Stimulated activated CD4-positive, alpha-beta T cell treated with anti-CD3 and anti-CD28 coated beads, TNF-alpha, amount 100 ng/mL, for 1 hour (primary cell): ENCODE data around the gene EZH2.

Experiments used
- DNase-seq, 3 donors: peaks; one replicate each; pipeline ENCODE4 v3.0.0-alpha.2; 2020; ENCODE audit warnings: low read depth in 3 of 3, low spot score in 1 of 3

EZH2 gene

GRCh38 chr7:148856891-148857290 lies 27.2 kb downstream of the EZH2 start:
- no peak for DNase-seq

DNA sequence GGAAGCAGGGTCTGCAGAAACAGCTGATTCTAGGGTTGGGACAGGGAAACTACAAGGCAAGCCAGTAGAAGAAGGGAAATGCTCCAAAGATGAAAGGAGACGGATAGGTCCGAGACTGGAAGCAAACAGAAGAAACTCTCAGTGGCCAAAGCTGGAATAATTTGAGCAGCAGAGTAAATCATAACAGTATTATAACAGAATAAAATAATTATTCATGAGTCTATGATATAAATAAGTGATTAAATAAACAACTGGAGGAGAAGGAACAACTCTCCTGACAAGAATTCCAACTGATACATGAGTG lies 27.6 kb downstream of the EZH2 start:
- DNase-seq: no peak

GRCh38 chr7:148854983-148855382 lies 29.1 kb downstream of the EZH2 start:
- DNase-seq: no peak

- no peak for DNase-seq
Observed at GRCh38 chr7:148852272-148852671, 31.8 kb downstream of the EZH2 start.

DNA sequence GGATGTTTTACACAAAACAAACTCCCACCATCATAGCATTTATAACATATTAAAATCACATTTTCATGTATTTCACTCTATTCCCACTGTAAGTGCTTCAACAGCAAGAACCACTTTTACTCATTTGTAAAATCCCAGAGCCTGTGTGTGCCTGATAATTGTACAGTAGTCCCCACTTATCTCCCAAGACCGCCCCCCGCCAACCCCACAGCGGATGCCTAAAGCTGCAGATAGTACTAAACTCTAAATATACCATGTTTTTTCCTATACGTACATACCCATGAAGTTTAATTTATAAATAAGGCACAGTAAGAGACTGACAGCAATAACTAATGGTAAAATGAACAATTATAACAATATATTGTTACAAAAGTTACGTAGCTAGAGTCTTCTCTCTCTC lies 33.5 kb downstream of the EZH2 start:
- DNase-seq: no peak

- no peak for DNase-seq
Observed at GRCh38 chr7:148849393-148850098, 34.5 kb downstream of the EZH2 start.

DNA sequence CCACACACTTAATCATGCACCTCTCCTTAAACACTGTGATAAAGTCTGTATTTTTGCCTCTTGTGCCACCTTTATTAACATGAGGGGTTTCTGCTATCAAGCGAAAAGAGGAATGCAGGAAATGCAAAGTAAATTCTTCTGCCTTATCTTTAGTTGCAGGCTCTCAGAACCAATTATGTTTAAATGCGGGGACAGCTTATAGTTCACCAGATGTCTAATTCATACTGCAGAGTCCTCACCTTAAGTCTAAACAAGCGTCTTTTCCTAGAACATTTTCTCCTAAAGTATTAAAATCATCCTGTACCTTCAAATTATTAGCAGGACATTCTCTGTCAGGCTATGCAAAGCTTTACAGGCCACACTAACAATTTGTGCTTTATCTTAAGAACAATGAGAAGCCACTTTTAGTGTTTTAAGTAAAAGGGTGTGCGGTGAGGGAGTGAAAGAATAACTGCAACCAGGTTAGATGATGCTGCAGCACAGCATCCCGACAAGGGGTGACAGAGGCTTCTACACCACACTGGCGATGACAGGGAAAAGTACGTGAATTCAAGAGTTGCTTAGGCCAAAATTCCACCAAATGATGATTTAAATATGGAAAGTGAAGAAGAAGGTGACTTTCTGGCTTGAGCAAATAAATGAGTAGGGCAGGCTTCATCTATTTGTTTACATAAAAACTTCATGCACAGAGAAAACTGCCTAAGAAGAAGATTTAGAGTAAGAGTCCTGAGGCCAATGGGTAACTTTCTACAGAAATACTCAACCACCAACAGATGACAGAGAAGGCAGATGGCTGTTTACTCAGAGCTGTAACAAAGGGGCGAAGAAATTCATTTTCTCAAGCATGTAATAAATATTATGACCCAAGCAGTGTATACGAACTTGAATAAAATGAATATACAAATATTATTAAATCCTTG lies 36.0 kb downstream of the EZH2 start:
- DNase-seq: no peak

DNA sequence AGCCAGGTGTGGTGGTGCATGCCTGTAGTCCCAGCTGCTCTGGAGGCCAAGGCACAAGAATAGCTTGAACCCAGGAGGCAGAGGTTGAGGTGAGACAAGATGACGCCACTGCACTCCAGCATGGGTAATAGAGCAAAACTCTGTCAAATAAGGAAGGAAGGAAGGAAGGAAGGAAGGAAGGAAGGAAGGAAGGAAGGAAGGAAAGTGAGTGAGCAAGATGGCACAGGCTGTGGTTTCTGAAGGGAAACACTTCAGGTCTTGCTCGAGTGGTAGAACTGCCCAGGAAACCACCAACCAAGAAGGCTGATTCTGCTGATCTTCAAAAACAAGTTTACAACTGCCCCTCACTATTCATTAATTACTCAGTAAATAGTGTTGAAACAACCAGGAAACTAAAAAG lies 45.2 kb downstream of the EZH2 start:
- DNase-seq: no peak

DNA sequence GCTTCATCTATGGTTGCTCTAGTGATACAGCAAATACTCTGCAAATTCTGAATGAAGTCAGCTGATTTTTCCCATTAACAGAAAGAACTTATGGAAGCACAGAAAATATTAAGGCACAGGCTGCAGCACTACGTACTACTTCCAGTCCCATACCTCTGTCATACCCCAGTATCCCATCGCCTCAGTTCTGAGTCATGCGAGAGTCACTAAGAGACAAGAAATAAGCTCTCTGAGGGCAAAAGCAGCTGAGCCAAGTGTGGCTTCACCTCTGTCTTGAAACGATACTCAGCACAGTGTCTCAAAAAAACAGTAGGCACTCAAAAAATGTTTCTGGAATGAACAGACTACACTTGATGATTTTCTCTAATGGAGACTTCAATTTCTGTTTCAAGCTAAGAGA lies 48.2 kb downstream of the EZH2 start:
- no peak for DNase-seq

DNA sequence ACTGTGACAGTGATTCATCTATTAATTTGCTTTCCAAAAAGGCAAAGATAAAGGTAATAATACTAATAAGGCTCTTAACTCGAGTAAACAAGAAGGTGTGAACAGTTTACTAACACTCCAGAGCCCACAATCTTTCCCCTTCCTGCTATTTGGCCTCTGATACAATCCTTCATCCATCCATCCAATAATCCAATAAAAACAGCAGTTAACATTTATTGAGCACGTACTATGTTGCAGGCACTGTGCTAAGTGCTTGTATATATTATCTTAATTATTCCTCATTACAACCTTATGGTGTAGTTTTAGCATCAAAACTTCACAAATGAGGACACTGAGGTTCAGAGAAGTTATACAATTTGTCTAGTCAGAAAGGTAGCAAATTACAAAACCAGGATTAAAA lies 49.5 kb downstream of the EZH2 start:
- no peak for DNase-seq

GRCh38 chr7:148831782-148832181 lies 52.3 kb downstream of the EZH2 start:
- no peak for DNase-seq

DNA sequence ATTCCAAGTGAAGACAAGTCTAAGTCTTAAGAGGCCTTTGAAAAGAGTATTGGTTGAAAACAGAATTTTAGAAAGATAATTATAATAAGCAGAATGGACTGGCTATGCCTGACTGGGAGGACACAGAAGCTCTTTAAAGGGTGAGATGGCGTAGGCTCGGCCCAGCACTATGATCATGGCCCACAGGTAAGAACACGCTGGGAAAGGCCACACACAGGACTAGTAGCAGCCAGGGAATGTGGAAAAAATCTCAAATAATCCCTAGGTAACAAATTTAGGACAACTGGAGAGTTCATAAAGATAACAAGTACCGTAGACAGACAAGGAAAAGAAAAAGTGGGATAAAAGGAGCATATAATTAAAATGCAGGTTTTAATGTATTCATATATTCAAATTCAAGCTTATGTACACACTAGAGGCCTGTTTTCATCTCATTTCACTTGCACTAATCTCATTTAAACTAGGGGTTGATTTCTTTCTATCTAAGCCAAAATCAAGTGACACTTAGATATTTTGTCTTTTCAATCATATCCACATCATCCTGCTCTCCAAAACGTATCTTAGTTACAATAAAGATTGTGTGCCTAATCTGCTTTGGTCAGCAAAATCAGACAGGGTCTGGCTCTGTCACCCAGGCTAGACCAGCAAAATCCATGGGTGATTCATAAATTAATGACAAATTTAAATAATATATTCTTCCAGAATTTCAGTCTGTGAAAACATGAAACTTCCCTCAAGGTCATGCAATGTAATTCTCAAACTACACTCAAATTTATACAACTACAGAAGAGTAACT lies 53.0 kb downstream of the EZH2 start:
- DNase-seq: no peak

DNA sequence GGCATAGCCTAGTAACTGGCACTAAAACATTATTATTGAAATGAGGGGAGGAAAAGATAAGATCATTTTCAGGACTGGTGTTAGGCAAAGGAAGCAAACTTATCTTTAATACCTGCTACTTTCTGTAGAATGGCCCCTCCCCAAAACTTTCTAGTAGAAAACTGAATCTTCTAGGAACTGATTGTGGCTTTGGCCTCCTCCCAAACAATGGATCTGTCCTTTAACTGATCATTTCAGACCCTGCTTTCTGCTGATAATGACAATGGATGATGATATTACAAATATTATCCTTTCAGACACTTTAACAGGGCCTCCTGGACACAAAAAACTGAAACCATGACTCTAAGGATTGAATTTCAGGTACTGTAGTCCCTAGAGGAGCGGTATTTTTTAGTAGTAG lies 55.1 kb downstream of the EZH2 start:
- DNase-seq: no peak

DNA sequence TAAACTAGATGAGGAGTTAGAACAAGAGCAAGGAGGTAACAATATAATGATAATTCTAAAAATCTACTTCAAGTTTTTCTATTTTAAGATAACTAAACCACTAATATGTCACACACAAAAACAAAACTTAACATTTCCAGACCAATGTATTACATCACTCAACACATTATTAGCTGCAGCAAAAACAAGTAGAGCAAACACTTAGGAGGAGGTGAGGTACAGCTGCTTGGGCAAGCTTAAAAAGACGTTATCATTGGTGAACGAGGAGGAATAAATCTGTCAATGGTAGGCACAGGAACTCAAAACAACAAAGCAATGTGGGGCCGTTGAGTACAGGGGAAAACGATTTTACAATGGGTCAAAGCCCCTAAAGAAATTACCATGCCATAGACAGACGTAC lies 58.8 kb downstream of the EZH2 start:
- no peak for DNase-seq

DNA sequence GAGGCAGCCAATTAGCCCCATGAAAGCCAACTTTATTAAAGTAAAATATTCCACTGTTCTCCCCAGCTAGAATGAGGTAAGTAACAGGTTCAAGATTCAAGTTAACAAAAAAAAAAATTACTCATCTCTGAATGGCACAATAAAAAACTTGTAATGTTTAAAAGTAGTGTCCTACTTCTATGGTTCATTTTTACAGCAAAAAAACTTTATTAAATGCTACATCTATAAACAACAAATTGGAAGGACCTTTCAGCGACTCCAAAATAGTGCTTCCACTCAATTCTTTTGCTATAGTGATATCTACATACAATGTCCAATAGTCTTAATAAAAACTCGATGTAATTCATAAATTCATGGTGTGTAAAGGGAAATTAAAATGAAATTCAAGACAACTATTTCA lies 59.2 kb downstream of the EZH2 start:
- no peak for DNase-seq

GRCh38 chr7:148821422-148821821 lies 62.7 kb downstream of the EZH2 start:
- DNase-seq: no peak

- DNase-seq: no peak
Observed at GRCh38 chr7:148819697-148820360, 64.3 kb downstream of the EZH2 start.

GRCh38 chr7:148815612-148816011 lies 68.5 kb downstream of the EZH2 start:
- no peak for DNase-seq

GRCh38 chr7:148814922-148815559 lies 69.0 kb downstream of the EZH2 start:
- DNase-seq: no peak

DNA sequence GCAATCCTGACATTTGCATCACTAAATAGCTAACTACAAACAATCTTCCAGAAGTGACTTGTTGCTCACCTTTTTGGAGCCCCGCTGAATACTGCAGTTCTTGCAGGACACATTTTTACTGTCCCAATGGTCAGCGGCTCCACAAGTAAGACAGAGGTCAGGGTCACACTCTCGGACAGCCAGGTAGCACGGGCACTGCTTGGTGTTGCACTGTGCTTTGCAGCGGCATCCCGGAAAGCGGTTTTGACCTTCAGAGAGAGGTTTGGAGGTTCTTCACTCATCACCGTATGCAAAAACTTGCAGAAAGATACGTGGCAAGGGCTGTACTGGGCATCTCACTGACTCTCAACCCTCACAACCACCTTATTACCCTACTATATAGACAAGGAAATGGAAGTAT lies 70.2 kb downstream of the EZH2 start:
- DNase-seq: no peak

DNA sequence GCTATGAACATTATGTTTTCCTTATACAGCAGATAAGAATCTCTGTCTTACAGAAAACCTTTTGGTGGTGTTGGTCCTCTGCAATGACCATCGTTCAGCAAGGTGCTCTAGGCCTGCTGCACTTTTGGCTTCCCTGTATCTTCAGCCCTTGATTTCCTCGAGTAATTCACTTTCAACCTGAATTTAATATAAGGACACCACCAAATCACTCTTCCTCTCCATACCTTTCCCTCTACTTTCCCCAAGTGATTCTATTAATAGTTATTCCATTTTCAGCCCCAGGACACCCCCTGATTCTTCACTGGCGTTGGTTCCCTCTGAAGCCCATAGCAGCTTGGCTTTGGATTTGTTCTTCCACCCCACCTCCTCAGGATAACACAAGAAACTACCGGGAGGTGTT lies 72.2 kb downstream of the EZH2 start:
- no peak for DNase-seq
